H1 (cell line): Measurements from ENCODE around the gene C1orf174. TPM values are rescaled to one million over a fixed set of nuclear protein-coding genes. Genes with fewer than 3 reads are reported as not detected.

Source experiments
- ASH2L ChIP-seq: fragments of 200-600, 300-600 bp; sonication (generic); IDR thresholded peaks from one replicate; pipeline ENCODE4 v1.7.1; 2017; ENCODE audit warnings: low read length
- CTBP2 ChIP-seq: IDR thresholded peaks from 2 replicates; pipeline ENCODE4 v1.7.0; 2011; ENCODE audit warnings: borderline replicate concordance, mild to moderate bottlenecking, moderate library complexity, mixed read lengths, low read length; ENCODE audit not compliant: insufficient read depth, insufficient read length
- polyA plus RNA-seq, 7 experiments: library from polyadenylated mRNA; depleted of rRNA in 3 of 7; stranded (reverse) in 5 of 7; unstranded in 2 of 7; fragments of >200 nt in 5 of 7; fragments of 200-250 nt in 2 of 7; gene quantifications; 1 replicate in 5 of 7; 2 replicates in 1 of 7; 4 replicates in 1 of 7; pipeline versions ENCODE4 v1.2.1 to v1.2.3, GENCODE V29; 2011 to 2013; ENCODE audit warnings: missing spikeins in 2 of 7, mixed read lengths in 2 of 7
- total RNA-seq: library from RNA; stranded (reverse); fragmentation: NEBNext Ultra II Directional; extraction: Animal tissue kit (Norgen Biotek cat#: 25700); gene quantifications from 2 replicates; pipeline ENCODE4 v1.2.1, GENCODE V29; 2021

The C1orf174 gene
- total and polyA plus RNA-seq, 2 of the 8 experiments (the other 6 are each of a cell fraction or from before 2014, with no cell fraction given): 28.4 to 32.4 TPM

GRCh38 chr1:3852711-3853485 lies 47.2 kb downstream of the C1orf174 start (continued):
- TF ChIP-seq CTBP2 (no peak), ASH2L (no peak)
